T-helper 17 cell (primary cell): ENCODE measurements around the gene KIAA1671. TPM values are rescaled to one million over a fixed set of nuclear protein-coding genes. Genes with fewer than 3 reads are reported as not detected.
"Not testable (repeated sequence)": the region's sequence is repeated elsewhere in the genome, so short reads cannot be mapped to it uniquely, and the experiment has no call there.

Source experiments
- ATAC-seq: fragments of 150-1000 bp; cut with Tn5 transposase; 2 replicates; pipeline ENCODE4 v1.10.0; 2021; ENCODE audit warnings: mild to moderate bottlenecking, moderate library complexity
- DNase-seq, 3 donors: peaks; one replicate each; pipeline versions ENCODE4 v3.0.0 to v3.0.0-alpha.2; 2020 to 2021
- H3K9me3 ChIP-seq: one replicate; pipeline ENCODE4 v1.7.0; 2013; ENCODE audit warnings: low read length, mild to moderate bottlenecking; ENCODE audit not compliant: control insufficient read depth, poor library complexity, severe bottlenecking
- H3K27ac Mint-ChIP-seq: one replicate; pipeline ENCODE4 v1.8.0; 2022; ENCODE audit warnings: mild to moderate bottlenecking, moderate library complexity, mixed read lengths
- H3K27me3 Mint-ChIP-seq: one replicate; pipeline ENCODE4 v1.8.0; 2022; ENCODE audit warnings: mixed read lengths
- H3K36me3 Mint-ChIP-seq: one replicate; pipeline ENCODE4 v1.8.0; 2022; ENCODE audit warnings: low read depth, mixed read lengths
- H3K4me1 Mint-ChIP-seq: one replicate; pipeline ENCODE4 v1.8.0; 2022; ENCODE audit warnings: mild to moderate bottlenecking, mixed read lengths
- H3K4me3 Mint-ChIP-seq: one replicate; pipeline ENCODE4 v1.8.0; 2022; ENCODE audit warnings: mild to moderate bottlenecking, moderate library complexity, mixed read lengths
- total RNA-seq, 4 donors: library from RNA in 2 of 4; stranded (reverse) in 2 of 4; gene quantifications; one replicate each; pipeline ENCODE4 v1.2.3 and lab custom pipeline; 2022 to 2026

The KIAA1671 gene
- 1 to 10 TPM; 1.4 to 3.2 TPM for total RNA-seq
- 2.7 to 52.5 reads per million in 2 donors for total RNA-seq (lab: John Stamatoyannopoulos, UW)

GRCh38 chr22:24951942-24952836, at the start of gene KIAA1671:
Gene KIAA1671 (plus strand): TSS chr22:24952716. CDS start chr22:25028000, 75,284 bp downstream.
- H3K9me3 ChIP-seq: no peaks in the 10 kb centered on the region
- Mint-ChIP-seq H3K27me3 (peaks cover 78% of the 10 kb centered on the region), H3K27ac (peak within 1 kb of the TSS; percentile 77), H3K4me1 (peaks cover 14% of the 10 kb centered on the region), H3K36me3 (peaks cover 5% of the 10 kb centered on the region), H3K4me3 (peak within 1 kb of the TSS; percentile 90)
- peak; percentile 97 for ATAC-seq
- peak; percentile 76 to 88 (median 81) for DNase-seq

GRCh38 chr22:24905909-24906308, 46.6 kb upstream of the KIAA1671 start:
- H3K9me3 ChIP-seq: no peaks in the 10 kb centered on the region
- H3K36me3 Mint-ChIP-seq: peaks cover 4% of the 10 kb centered on the region
- no peak overlapping the region for H3K4me3 Mint-ChIP-seq
- no peaks in the 10 kb centered on the region for H3K27me3 Mint-ChIP-seq
- ATAC-seq (no peak), DNase-seq (no peak)
- H3K27ac Mint-ChIP-seq: no peak overlapping the region
- H3K4me1 Mint-ChIP-seq: no peaks in the 10 kb centered on the region

- not testable (repeated sequence) for H3K27ac Mint-ChIP-seq, ATAC-seq, H3K4me1 Mint-ChIP-seq, H3K27me3 Mint-ChIP-seq, H3K9me3 ChIP-seq, DNase-seq, H3K4me3 Mint-ChIP-seq, H3K36me3 Mint-ChIP-seq
Observed at GRCh38 chr22:24907101-24907500, 45.4 kb upstream of the KIAA1671 start.

- Mint-ChIP-seq H3K4me1 (no peaks in the 10 kb centered on the region), H3K36me3 (no peaks in the 10 kb centered on the region), H3K4me3 (no peak overlapping the region), H3K27ac (no peak overlapping the region), H3K27me3 (no peaks in the 10 kb centered on the region)
- DNase-seq (no peak), ATAC-seq (no peak)
- no peaks in the 10 kb centered on the region for H3K9me3 ChIP-seq
Observed at GRCh38 chr22:24920029-24920428, 32.5 kb upstream of the KIAA1671 start.

GRCh38 chr22:24925586-24926427, 26.7 kb upstream of the KIAA1671 start:
- no peak overlapping the region for H3K4me3 Mint-ChIP-seq
- peaks cover 2% of the 10 kb centered on the region for H3K36me3 Mint-ChIP-seq
- H3K4me1 Mint-ChIP-seq: peaks cover 5% of the 10 kb centered on the region
- no peak for DNase-seq
- H3K27me3 Mint-ChIP-seq: peaks cover 7% of the 10 kb centered on the region
- H3K27ac Mint-ChIP-seq: no peak overlapping the region
- no peak for ATAC-seq
- no peaks in the 10 kb centered on the region for H3K9me3 ChIP-seq

- H3K27me3 Mint-ChIP-seq: peaks cover 7% of the 10 kb centered on the region
Observed at GRCh38 chr22:24926428-24926725, 26.1 kb upstream of the KIAA1671 start.

GRCh38 chr22:24926849-24927579, 25.5 kb upstream of the KIAA1671 start:
- Mint-ChIP-seq H3K27me3 (peaks cover 7% of the 10 kb centered on the region), H3K4me3 (no peak overlapping the region), H3K4me1 (peaks cover 5% of the 10 kb centered on the region), H3K27ac (no peak overlapping the region), H3K36me3 (peaks cover 2% of the 10 kb centered on the region)
- H3K9me3 ChIP-seq: no peaks in the 10 kb centered on the region
- DNase-seq (no peak), ATAC-seq (no peak)

More at GRCh38 chr22:24926428-24926725, 26.1 kb upstream of the KIAA1671 start:
- H3K36me3 Mint-ChIP-seq: peaks cover 2% of the 10 kb centered on the region
- H3K4me1 Mint-ChIP-seq: peaks cover 5% of the 10 kb centered on the region
- H3K9me3 ChIP-seq: no peaks in the 10 kb centered on the region
- DNase-seq (no peak), ATAC-seq (no peak)
- no peak overlapping the region for H3K4me3 Mint-ChIP-seq
- H3K27ac Mint-ChIP-seq: no peak overlapping the region

- peaks cover 2% of the 10 kb centered on the region for H3K36me3 Mint-ChIP-seq
- H3K9me3 ChIP-seq: no peaks in the 10 kb centered on the region
- ATAC-seq (no peak), DNase-seq (no peak)
- no peak overlapping the region for H3K4me3 Mint-ChIP-seq
- peaks cover 5% of the 10 kb centered on the region for H3K4me1 Mint-ChIP-seq
- peaks cover 7% of the 10 kb centered on the region for H3K27me3 Mint-ChIP-seq
- no peak overlapping the region for H3K27ac Mint-ChIP-seq
Observed at GRCh38 chr22:24928322-24928721, 24.2 kb upstream of the KIAA1671 start.

GRCh38 chr22:24930678-24931077, 21.8 kb upstream of the KIAA1671 start:
- ATAC-seq (no peak), DNase-seq (no peak)
- H3K9me3 ChIP-seq: no peaks in the 10 kb centered on the region
- Mint-ChIP-seq H3K27ac (no peak overlapping the region), H3K4me1 (peaks cover 5% of the 10 kb centered on the region), H3K27me3 (peaks cover 7% of the 10 kb centered on the region), H3K36me3 (peaks cover 2% of the 10 kb centered on the region), H3K4me3 (no peak overlapping the region)

- Mint-ChIP-seq H3K27ac (no peak overlapping the region), H3K36me3 (no peaks in the 10 kb centered on the region), H3K27me3 (no peaks in the 10 kb centered on the region), H3K4me3 (no peak overlapping the region), H3K4me1 (peaks cover 2% of the 10 kb centered on the region)
- ATAC-seq: no peak
- no peak for DNase-seq
- no peaks in the 10 kb centered on the region for H3K9me3 ChIP-seq
Observed at GRCh38 chr22:24935771-24936483, 16.6 kb upstream of the KIAA1671 start.

- ATAC-seq (no peak), DNase-seq (no peak)
- H3K9me3 ChIP-seq: no peaks in the 10 kb centered on the region
- Mint-ChIP-seq H3K27ac (no peak overlapping the region), H3K36me3 (no peaks in the 10 kb centered on the region), H3K4me1 (peaks cover 2% of the 10 kb centered on the region), H3K27me3 (no peaks in the 10 kb centered on the region), H3K4me3 (no peak overlapping the region)
Observed at GRCh38 chr22:24937114-24937513, 15.4 kb upstream of the KIAA1671 start.

- Mint-ChIP-seq H3K36me3 (no peaks in the 10 kb centered on the region), H3K4me3 (no peak overlapping the region), H3K27me3 (peaks cover 4% of the 10 kb centered on the region), H3K4me1 (peaks cover 2% of the 10 kb centered on the region), H3K27ac (peak overlapping the region; percentile 43)
- no peak for DNase-seq
- peak; percentile 63 for ATAC-seq
- no peaks in the 10 kb centered on the region for H3K9me3 ChIP-seq
Observed at GRCh38 chr22:24938741-24939341, 13.7 kb upstream of the KIAA1671 start.
